Cardiac fibroblast (primary cell): Measurements from ENCODE around the gene P2RX3.

ENCODE experiments used
- DNase-seq, 2 donors: peaks; one replicate each; pipeline versions ENCODE4 v3.0.0 to v3.0.0-alpha.2; 2010; ENCODE audit warnings: low read depth in 2 of 2
- H3K4me3 ChIP-seq, 2 donors: replicated peaks in 1 of 2; 1 replicate in 1 of 2; 2 replicates in 1 of 2; pipeline ENCODE4 v1.5.1; 2011; ENCODE audit warnings: low read depth in 2 of 2, low read length in 2 of 2, mild to moderate bottlenecking in 2 of 2, moderate library complexity in 1 of 2
- TF ChIP-seq, protein P1 (sequence below): IDR thresholded peaks from one replicate; pipeline ENCODE4 v1.5.1; 2011; ENCODE audit warnings: low read depth, mild to moderate bottlenecking, low read length, inconsistent platforms

Gene P2RX3

GRCh38 chr11:57373146-57373545, 35.0 kb downstream of the P2RX3 start:
- TF ChIP-seq, protein P1, sequence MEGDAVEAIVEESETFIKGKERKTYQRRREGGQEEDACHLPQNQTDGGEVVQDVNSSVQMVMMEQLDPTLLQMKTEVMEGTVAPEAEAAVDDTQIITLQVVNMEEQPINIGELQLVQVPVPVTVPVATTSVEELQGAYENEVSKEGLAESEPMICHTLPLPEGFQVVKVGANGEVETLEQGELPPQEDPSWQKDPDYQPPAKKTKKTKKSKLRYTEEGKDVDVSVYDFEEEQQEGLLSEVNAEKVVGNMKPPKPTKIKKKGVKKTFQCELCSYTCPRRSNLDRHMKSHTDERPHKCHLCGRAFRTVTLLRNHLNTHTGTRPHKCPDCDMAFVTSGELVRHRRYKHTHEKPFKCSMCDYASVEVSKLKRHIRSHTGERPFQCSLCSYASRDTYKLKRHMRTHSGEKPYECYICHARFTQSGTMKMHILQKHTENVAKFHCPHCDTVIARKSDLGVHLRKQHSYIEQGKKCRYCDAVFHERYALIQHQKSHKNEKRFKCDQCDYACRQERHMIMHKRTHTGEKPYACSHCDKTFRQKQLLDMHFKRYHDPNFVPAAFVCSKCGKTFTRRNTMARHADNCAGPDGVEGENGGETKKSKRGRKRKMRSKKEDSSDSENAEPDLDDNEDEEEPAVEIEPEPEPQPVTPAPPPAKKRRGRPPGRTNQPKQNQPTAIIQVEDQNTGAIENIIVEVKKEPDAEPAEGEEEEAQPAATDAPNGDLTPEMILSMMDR = no peak
- peak in 1 of 2 donors; percentile 20 for DNase-seq
- H3K4me3 ChIP-seq = no peak overlapping the region

DNA sequence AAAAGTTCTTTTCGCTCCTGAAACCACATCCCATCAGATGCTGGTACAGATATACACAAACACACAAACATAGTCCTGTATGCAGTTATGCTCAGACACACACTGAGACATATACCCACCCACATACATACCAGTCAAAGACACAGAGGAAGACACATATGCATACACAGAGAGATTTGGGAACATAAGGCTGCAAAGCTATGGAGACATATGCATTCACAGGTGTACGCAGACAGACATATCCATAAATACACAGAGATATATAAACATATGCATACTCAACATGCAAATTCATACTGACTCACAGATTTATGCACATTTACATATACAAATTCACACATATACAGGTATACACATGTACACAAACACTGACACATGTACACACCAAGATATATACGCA, 36.8 kb downstream of the P2RX3 start:
- no peak for DNase-seq
- H3K4me3 ChIP-seq = no peak overlapping the region
- TF ChIP-seq, protein P1 = no peak

- no peak for DNase-seq
- TF ChIP-seq, protein P1 = no peak
- no peak overlapping the region for H3K4me3 ChIP-seq
These were observed 37.3 kb downstream of the P2RX3 start for GRCh38 chr11:57375490-57375889.

DNA sequence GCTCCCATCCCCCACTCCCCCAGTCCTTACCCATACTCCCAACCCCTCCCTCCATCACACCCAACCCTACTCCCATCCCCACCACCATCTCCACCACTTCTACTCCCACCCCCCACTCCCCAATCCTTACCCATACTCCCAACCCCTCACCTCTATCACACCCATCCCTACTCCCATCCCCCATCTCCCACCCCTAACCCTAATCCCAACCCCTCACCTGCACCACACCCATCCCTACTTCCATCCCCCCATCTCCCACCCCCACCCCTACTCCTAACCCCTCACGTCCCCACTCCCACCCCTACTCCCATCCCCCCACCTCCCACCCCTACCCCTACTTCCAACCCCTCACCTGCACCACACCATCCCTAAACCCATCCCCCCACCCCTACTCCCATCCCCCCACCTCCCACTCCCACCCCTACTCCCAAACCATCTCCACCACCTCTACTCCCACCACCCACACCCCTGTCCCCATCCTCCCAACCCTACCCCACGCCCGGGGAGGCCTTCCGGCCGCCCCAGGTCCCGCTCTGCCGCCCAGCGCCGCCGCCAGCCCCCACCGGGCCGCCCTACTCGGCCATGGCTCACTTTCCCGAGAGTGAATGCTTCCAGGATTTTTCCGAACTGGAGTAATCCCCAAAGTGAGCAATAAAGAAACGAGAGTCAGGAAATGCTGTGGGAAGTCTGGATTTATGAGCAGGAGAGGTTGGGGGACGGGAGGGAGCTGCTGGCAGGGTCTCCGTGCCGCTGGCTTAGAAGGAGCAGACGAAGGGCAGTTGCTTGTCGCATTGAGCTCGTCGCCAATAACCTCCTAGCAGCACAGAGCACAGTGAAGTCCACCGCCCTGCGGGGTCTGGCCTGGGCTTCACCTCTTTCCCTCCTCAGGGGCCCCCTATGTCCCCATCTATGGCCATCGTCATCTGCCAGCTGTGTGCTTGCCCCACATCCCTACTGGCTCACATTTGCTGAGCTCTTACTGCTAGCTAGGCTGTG, 38.2 kb downstream of the P2RX3 start:
- H3K4me3 ChIP-seq = no peak overlapping the region
- no peak for DNase-seq
- TF ChIP-seq, protein P1 = no peak

DNA sequence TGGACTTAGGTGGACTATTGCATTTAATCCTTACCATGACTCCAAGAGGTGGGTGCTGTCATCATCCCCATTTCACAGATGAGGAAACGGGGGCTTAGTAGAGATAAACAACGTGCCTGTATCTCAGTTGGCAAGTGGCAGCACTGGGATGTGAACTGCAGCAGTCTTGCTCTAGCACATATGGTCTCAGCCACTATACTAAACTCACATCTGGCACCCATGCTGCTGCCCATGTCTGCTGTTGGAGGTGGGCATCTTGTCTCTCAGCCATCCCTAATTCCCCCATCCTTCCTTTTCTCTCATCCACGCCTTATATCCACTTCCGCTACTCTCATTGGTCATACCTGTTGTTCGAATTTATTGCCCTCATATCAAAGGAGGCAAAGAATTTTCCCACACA, 39.0 kb downstream of the P2RX3 start:
- no peak for DNase-seq
- TF ChIP-seq, protein P1 = no peak
- no peak overlapping the region for H3K4me3 ChIP-seq

DNA sequence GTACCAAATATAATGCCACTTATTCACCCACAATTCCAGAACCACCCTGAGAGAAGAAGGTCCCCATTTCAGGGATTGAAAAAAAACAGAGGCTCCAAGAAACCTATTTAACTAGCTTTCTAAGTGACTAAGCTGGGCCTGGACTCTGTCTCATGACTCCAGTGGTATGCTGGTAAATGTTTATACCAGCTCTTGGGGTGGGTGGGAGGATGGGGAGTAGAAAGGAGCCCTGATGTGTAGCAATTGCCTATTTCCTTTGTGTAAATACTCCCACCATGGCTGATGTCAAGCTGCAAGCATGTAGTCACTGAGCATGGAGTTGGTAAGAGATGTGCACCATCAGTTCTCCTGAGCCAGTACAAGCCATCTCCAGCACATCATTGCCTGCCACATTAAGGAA, 40.0 kb downstream of the P2RX3 start:
- no peak overlapping the region for H3K4me3 ChIP-seq
- DNase-seq = no peak

More for the DNA sequence above, 40.0 kb downstream of the P2RX3 start:
- TF ChIP-seq, protein P1 = no peak
